Glutamatergic neuron (in vitro differentiated cells): Measurements from ENCODE around the gene IDUA. TPM values are rescaled to one million over a fixed set of nuclear protein-coding genes. Genes with fewer than 3 reads are reported as not detected.
A peak's percentile ranks its signal among the peaks of the same experiment; 100 is the strongest.

Experiments used
- DNase-seq: peaks from one replicate; pipeline ENCODE4 v3.0.0; 2022
- H3K27ac Mint-ChIP-seq: one replicate; pipeline ENCODE4 v1.8.0; 2020; ENCODE audit warnings: mild to moderate bottlenecking, mixed read lengths, inconsistent platforms; ENCODE audit not compliant: unreplicated experiment
- H3K27me3 Mint-ChIP-seq: one replicate; pipeline ENCODE4 v1.8.0; 2020; ENCODE audit warnings: mild to moderate bottlenecking, moderate library complexity, mixed read lengths, inconsistent platforms; ENCODE audit not compliant: unreplicated experiment
- H3K36me3 Mint-ChIP-seq: one replicate; pipeline ENCODE4 v1.8.0; 2020; ENCODE audit warnings: mild to moderate bottlenecking, mixed read lengths, inconsistent platforms; ENCODE audit not compliant: unreplicated experiment
- H3K4me1 Mint-ChIP-seq: one replicate; pipeline ENCODE4 v1.8.0; 2020; ENCODE audit warnings: mild to moderate bottlenecking, low read depth, mixed read lengths, inconsistent platforms; ENCODE audit not compliant: unreplicated experiment
- H3K4me3 Mint-ChIP-seq: one replicate; pipeline ENCODE4 v1.8.0; 2020; ENCODE audit warnings: mild to moderate bottlenecking, mixed read lengths, inconsistent platforms; ENCODE audit not compliant: unreplicated experiment
- H3K9me3 Mint-ChIP-seq: one replicate; pipeline ENCODE4 v1.8.0; 2020; ENCODE audit warnings: mild to moderate bottlenecking, moderate library complexity, mixed read lengths, inconsistent platforms; ENCODE audit not compliant: unreplicated experiment
- CTCF ChIP-seq: fragments of 200-600 bp; sonication (generic); IDR thresholded peaks from one replicate; pipeline ENCODE4 v1.5.0; 2021; ENCODE audit not compliant: partially characterized antibody, unreplicated experiment
- total RNA-seq: library from RNA; stranded (reverse); fragmentation: NEBNext Ultra II Directional; extraction: Animal tissue kit (Norgen Biotek cat#: 25700); gene quantifications from one replicate; pipeline ENCODE4 v1.2.1, GENCODE V29; 2021; ENCODE audit not compliant: unreplicated experiment

The IDUA gene
- total RNA-seq, 1 donor from 2014 or later, result 20.3 TPM

- Mint-ChIP-seq H3K9me3 (peaks cover 2% of the 10 kb centered on the region), H3K36me3 (no peaks in the 10 kb centered on the region), H3K27ac (no peak overlapping the region), H3K4me3 (no peak overlapping the region), H3K4me1 (peaks cover 8% of the 10 kb centered on the region), H3K27me3 (peaks cover 10% of the 10 kb centered on the region)
- no peak for TF ChIP-seq CTCF
- DNase-seq, result peak; percentile 13
These were observed 39.3 kb upstream of the IDUA start for GRCh38 chr4:947491-947971.

GRCh38 chr4:948101-948935 is 38.5 kb upstream of the IDUA start:
- Mint-ChIP-seq H3K4me3 (no peak overlapping the region), H3K27me3 (peaks cover 10% of the 10 kb centered on the region), H3K4me1 (peaks cover 8% of the 10 kb centered on the region), H3K36me3 (no peaks in the 10 kb centered on the region), H3K27ac (no peak overlapping the region), H3K9me3 (peaks cover 2% of the 10 kb centered on the region)
- DNase-seq, result peak; percentile 12
- TF ChIP-seq CTCF, result no peak

- Mint-ChIP-seq H3K4me1 (peaks cover 8% of the 10 kb centered on the region), H3K4me3 (no peak overlapping the region), H3K36me3 (no peaks in the 10 kb centered on the region), H3K27me3 (peaks cover 10% of the 10 kb centered on the region), H3K27ac (no peak overlapping the region), H3K9me3 (peaks cover 2% of the 10 kb centered on the region)
- no peak for DNase-seq
- TF ChIP-seq CTCF, result no peak
These were observed 37.9 kb upstream of the IDUA start for GRCh38 chr4:948936-949300.

- H3K9me3 Mint-ChIP-seq, result peaks cover 2% of the 10 kb centered on the region
- peaks cover 10% of the 10 kb centered on the region for H3K27me3 Mint-ChIP-seq
- peaks cover 3% of the 10 kb centered on the region for H3K36me3 Mint-ChIP-seq
- no peak overlapping the region for H3K27ac Mint-ChIP-seq
- H3K4me3 Mint-ChIP-seq, result no peak overlapping the region
- H3K4me1 Mint-ChIP-seq, result peaks cover 8% of the 10 kb centered on the region
- no peak for TF ChIP-seq CTCF
- no peak for DNase-seq
These were observed 37.2 kb upstream of the IDUA start for GRCh38 chr4:949656-950055.

GRCh38 chr4:950136-951020 is 36.5 kb upstream of the IDUA start:
- Mint-ChIP-seq H3K4me3 (no peak overlapping the region), H3K27me3 (peaks cover 11% of the 10 kb centered on the region), H3K9me3 (peaks cover 2% of the 10 kb centered on the region), H3K36me3 (peaks cover 5% of the 10 kb centered on the region), H3K4me1 (peaks cover 8% of the 10 kb centered on the region), H3K27ac (no peak overlapping the region)
- TF ChIP-seq CTCF, result no peak
- DNase-seq, result no peak
